GM12891 (cell line): Measurements from ENCODE around the gene MKLN1.

Experiments used
- POLR2A ChIP-seq: IDR thresholded peaks from 2 replicates; pipeline ENCODE4 v1.6.1; 2011; ENCODE audit warnings: low read depth, low read length, control low read depth
- TAF1 ChIP-seq: IDR thresholded peaks from 2 replicates; pipeline ENCODE4 v1.6.1; 2011; ENCODE audit warnings: low read depth, low read length, control low read depth

DNA sequence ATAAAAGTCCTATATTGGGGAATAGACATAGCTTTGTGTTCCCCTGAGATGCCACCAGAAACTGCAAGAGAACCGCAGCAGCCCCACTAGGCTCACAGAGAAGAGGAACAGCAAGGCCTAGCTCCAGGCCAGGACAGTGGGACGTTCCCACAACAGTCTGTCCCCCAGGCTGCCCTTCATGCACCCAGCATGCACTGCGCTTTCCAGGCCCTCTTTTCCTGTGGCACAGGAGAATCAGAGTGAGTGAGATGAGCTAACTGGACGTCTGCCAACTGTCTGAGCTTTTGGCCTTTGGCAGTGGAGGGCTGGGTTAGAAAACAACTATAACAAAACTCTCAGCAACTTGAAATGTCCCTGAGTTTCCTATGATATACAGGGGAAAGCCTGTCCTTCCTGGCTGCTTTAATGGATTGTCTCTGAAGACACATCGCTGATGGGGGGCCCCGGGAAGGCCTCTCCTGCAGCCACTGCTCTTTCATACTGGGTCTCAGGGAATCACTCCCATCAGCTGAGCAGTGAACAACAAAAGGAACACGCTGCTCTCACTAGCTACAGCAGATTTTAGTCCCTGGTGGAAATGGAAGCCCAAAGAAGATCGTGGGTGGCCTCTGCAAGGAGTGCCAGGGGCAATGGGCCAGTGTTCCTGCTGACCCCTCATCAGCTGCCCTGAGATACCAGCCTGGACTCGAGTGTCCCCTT is 175.3 kb downstream of the MKLN1 start:
- no peak for TF ChIP-seq POLR2A
- no peak for TF ChIP-seq TAF1
